ENCODE measurements around the gene ERMN.

Gene ERMN

DNA sequence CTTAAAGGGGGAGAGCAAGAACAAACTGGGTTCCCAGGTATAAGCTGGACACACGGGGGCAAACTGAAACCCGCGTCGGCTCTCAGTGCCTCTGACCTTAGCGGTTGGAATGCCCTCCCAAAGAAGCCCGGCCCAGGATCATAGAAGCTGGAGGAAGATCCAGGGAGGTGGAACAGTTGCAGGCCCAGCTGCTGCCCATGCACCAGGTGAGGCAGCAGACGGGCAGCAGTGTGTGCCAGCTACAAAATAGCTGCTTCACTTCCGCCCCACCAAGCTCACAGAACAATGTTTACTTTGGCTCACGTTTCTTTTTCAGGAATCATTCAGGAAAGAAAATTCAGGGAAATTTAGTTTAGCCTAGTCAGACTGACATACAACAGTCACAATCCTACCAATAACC lies 3.9 kb upstream of the ERMN start:
- DNase-seq (ENCODE audit: low read depth) = no peak

DNA sequence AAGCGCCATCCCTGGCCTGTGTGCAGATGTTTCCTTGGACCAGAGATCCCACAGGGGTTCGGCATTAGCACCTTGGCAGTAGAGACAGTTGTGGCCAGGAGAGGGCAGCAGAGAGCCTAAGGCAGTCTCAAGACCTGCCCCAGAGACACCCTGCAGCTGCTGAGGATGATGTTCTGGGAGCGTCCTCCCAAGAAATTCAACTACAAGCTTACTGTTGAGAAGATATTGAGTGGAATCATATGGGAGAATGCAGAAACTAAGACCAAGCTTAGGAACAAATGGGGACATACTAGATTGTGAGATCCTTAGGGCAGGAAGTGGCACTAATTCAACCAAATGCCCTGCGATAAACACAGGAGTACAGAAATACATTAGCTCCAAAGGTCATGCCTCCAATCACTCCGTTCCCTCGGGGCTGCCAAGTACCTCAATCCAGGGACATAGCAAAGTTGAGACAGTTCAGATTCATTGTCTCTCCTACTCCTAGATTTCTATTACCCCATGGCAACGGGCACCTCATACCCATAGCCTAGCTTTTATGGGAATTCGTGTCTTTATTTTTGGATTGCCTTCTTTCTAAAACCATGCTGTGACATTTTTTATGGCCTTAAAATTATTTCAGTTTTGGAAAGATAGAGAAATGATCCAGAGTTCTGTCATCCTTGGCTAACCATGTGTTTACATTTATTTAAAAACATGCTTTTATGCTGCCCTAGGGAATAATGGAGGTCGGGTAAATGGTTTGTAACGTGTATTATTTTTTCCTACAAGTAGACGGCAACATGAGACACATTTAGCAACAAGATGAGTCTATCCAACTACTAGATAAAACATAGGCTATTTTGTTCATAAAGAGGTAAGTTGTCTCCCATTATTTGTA lies 2.2 kb upstream of the ERMN start:
- DNase-seq (ENCODE audit: low read depth) = peak; percentile 83

DNA sequence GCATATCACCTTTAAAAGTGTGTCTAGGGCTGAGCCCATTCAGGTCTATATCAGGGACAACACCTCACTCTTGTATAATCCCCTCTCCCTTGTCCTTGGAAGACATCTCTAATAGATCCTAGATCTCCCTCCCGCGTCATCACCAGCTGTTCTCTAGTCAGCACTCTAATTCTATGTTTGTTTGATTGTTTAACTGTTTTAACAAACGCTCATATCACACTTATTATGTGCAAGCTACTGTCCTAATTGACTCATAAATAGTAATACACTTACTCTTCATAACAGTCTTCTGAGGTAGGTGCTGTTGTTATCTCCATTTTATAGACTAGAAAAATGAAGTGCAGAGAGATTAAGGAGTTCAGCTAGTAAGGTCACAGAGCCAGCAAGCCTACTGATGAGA lies 1.6 kb upstream of the ERMN start:
- no peak for DNase-seq (ENCODE audit: low read depth)

DNA sequence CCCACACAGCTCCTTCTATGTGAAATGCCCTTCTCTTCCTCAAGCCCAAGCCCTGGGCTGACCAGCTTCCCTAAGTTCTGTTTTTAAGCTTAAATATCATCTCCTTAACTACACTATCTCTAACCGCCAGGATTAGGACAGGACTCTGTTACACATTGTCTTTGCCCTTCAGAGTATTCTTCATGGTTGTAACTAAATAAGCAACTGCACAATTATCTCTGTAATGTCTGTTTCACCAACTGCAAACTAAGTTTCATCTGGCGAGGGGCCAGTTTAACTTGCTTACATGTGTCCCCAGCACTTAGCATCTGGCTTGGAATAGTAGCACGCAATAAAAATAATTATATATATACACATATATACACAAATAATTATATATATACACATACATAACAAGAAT lies 1.1 kb upstream of the ERMN start:
- DNase-seq (ENCODE audit: low read depth) = no peak

DNA sequence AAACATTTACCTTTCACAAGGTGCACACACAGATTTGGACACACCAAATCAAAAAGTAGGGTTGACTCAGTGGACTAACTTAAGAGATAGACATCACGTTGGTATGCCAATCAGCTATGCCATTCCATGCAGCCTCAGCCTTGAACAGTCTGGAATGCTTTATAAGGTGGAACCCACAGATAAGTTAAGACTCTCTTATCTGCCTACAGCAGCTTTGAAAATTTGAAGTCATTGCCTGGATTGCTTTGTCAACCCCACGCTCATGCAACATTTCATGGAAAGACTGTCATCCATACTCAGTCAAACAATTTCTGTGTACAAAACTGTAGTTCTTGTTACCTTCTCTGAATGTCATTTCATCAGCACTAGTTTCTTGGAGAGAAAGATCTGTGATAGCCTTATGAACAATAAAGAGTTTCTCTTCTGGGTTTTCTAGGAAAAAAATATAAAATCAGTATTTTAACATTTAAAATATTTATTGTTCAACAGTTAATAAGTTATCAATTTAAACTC lies 1.2 kb downstream of the ERMN start:
- DNase-seq (ENCODE audit: low read depth) = no peak

DNA sequence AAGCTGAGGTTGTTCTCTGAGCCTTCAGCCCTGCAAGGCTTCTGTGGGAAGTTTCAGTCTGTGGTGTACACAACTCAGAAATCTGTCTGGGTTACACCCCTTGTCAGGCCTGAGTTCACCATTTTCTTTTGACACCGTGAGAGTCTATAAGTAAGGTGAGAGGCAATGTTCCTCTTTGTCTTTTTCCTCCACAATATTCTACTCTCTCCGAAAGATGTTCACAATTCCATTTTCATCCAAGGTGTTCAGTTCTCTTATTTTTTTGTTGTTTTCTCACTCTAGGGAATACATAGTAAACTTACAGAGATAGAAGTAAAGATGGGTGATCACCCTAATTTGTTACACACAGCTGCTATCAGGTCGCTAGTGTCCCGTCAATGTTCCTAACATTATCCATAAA lies 3.2 kb downstream of the ERMN start:
- DNase-seq (ENCODE audit: low read depth) = no peak

DNA sequence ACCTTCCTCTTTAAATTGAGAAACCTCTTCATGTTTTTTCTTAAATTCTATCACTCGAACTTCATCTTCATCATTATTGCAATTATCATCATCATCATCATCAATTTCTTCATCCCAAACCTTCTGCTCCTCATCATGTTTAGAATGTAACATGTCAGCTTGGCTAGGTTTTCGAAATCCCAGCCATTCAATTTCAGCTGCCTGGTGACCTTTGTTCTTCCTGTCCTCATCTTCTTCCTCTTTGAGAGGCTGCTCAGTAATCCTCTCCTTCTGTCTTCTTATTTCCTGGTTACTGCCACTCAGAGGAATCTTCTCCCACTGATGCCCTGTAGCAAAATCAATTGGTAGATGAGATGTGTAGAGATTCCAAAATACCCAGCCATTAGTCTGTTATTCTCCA lies 4.2 kb downstream of the ERMN start:
- DNase-seq (ENCODE audit: low read depth) = no peak

DNA sequence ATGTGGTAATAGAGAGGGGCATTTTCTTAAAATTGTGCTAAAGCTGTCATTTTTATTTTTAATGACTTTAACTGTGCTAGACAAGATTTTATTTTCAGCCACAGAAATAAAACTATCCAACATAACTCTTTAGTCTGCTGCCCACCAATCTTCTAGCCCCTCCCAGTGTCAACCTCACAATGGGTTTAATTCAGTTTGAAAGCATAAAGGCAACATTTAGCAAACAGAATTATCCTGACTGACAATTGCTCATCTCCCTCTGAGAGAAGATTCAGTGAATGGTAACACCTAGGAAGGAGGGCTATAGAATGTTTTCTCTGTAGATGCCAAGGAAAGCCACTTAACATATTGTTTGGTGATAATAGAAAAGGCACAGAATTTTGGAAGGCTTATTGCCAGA lies 5.2 kb downstream of the ERMN start:
- DNase-seq (ENCODE audit: low read depth) = no peak

DNA sequence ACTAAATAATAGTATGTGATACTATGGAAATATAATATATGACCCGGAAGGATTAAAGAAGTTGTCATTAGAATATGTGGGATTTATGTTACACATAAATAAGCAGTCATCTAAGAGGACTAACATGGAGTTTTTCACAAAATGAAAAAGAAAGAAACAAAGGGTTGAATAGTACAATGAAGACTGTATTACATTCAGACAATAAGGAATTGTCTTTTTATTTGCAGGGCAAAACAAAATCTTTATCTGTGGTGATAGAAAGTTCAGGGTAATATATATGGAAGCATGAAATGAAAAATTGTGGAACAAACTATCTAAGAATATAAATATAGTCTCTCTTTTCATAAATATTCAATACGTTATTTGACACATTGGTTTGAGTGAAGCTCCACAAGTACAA lies 5.8 kb downstream of the ERMN start:
- DNase-seq (ENCODE audit: low read depth) = no peak

DNA sequence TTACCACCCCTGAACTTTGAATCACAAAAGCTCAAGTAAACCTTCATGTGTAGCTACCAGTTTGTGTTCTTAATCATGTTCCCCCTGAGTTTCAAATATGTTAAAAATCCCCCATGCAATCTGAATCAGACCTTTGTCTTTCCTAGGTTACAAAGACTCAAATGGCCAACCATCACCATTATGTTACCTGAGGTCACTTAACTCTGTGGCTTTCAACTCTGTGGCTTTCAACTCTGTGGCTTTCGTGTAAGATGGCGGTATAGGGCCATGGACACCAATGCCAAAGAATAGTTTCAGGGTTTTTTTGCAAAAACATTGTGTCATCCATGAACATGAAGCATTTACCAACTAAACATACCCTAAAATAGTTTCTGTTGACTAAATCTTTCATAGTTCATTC lies 6.7 kb downstream of the ERMN start:
- DNase-seq (ENCODE audit: low read depth) = no peak

DNA sequence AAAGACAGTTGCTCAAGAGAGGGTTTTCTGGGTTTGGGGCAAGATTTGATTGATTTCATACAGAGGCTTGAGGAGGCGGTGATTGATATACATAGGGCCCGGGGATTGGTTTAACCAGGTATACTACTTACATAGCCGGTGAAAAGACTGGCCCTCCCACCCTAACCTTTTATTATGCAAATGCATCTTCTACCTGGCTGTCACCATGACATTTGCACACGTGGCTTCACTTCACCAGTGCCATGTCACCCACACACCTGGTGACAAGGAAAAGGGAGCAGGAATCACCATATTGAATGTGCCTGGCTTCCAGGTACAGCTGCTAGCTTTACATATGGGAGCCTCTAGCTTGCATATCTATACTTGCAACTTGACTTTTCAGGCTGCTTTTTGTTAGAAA lies 9.7 kb downstream of the ERMN start:
- DNase-seq (ENCODE audit: low read depth) = no peak

DNA sequence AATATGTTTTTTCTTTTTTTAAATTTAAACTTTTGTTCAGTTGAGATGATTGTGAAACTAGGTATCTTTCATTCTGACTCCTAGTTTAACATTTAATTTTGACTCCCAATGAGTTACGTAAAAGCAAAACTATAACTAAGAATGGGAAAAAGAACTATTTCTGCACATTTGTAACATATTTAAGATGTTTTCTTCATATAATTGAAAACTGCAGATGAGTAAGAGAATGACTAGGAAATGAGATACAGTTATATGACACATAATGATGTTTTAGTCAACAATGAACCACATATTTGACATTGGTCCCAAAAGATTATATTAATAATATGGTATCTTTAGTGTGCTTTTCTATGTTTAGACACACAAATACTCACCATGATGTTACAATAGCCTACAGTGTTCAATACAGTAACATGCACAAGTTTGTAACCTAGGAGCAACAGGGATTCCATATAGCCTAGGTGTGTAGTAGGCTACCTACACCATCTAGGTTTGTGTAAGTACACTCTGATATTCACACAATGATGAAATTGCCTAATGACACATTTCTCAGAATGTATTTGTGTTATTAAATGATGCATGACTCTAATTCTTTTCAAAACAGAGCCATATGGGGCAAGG lies 12.6 kb downstream of the ERMN start:
- DNase-seq (ENCODE audit: low read depth) = no peak

DNA sequence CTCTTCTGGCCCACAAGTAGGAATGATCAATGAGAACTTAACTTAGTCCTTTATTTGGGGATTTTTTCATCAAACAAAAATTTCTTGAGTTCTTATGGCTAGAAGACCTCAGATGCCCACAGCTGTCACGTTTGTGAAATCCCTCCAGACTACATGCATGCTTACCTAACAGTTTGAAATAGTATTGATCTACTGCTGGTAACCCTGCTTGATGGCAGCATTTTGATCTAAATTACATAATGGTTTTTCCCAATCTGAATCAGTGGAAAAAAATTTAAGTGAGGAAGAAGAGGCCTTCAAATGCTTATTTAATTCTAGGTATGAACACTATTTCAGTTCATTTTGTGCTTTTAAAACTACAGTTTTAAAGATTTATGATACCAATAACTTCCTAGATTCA lies 13.9 kb downstream of the ERMN start:
- no peak for DNase-seq (ENCODE audit: low read depth)

DNA sequence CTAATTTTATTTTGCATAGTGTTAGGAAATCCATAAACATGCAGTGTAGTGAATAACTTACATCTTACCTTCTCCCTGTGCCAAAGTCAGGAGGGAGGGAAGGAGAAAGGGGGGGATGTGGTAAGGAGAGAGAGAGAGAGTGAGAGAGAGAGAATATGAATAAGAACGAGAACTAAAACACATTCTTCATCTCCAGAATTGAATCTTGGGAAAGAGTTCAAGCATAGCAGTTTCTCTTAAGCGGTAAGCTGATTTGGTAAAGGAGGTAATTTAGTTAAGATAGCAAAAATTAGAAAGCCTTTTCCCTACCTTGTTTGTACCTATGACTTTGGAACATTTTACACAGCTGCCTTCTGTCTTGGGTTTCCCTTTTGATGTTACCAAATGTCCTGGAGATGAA lies 15.7 kb downstream of the ERMN start:
- no peak for DNase-seq (ENCODE audit: low read depth)

DNA sequence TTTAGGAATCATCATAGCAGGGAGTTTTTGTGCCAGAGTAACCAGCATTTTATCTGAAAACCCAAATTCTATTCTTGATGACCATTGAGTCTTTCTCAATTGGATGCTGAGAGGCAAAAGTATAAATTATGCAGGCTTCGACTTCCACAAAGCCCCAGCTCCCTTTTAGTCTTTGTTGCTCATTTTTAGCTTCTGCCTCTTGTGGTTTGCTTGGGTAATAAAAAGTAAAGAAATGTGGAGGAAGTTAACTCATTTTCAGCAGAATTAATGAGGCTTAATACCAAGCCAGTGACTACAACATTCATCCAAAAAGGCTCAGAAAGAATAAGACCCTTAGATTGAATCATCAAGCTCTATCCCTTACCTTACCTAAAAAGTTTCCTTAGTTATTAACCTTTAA lies 18.6 kb downstream of the ERMN start:
- DNase-seq (ENCODE audit: low read depth) = no peak

DNA sequence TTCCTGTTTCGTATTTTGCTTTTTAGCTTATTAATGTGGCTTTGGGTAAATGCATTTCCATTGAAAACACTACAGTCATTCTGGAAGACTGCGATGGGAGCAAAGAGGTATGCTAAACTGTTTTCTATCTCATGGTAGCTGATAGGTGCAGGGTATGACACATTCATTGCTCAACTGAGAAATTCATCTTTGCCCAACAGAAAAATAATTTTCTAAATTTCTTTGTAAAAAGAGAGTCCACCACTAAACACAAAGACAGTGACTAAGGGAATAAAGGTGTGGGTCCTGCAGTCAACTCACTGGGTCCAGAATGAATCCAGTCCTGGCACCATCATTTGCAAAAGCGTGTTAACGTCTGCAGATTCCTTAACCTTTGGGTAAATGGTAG lies 19.9 kb downstream of the ERMN start:
- no peak for DNase-seq (ENCODE audit: low read depth)

DNA sequence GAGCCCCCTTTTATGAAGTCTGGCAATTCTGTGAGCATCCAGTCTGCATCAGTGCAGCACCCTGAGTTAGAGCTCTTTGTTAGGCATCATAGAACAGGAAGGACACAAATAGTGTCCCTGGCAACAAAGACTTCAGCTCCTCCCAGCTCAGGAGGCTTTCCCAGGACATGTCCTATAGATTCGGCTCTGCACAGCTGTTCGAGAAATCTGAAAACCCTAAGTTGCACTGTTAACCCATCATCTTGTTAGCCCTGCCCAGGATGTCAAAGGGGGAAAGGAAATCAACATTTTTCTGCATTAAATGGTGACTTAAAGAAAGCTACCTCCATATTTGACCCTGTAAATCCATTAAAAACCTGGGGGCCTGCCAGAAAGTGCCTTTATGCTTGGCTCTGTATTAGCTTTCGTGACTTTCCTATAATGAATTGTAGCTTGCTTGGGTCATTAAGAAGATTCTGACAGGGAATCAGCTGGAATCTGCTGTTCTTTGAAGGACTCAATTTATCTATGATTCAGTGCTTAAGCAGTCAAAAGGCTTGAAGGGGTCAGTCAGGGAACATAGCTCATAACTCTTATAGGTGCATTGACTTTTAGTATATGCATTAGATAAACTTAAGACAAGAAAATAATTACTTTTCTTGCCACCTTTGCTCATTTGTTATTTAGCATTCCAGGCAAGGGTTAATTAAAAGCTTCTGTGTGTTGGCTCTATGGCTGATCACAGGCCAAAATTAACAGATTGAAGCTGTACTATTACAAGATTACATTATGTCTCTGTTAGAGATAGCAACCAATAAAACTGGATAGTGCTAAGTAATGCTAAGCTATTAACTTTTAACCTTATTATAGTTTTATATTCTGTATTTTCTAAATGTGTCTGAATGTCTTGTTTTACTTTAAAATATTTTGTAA lies 20.6 kb downstream of the ERMN start:
- no peak for DNase-seq (ENCODE audit: low read depth)

DNA sequence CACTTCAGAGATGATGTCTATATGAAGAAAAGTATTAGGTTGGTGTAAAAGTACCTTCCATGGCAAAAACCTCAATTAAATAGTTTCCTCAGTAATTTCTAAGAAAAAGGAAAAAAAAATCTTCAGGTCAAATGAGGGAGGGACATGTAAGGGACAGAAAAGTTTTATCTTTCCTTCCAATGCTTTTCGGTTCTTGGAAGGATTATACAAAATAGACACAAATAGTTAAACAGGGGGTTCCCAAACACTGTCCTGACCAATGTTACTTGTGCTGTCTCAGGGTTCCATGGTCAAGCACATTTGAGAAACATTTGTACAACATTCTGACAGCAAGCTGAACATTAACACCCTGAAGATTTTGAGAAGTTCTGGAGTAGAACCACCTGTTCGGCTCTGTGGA lies 22.0 kb downstream of the ERMN start:
- DNase-seq (ENCODE audit: low read depth) = no peak

DNA sequence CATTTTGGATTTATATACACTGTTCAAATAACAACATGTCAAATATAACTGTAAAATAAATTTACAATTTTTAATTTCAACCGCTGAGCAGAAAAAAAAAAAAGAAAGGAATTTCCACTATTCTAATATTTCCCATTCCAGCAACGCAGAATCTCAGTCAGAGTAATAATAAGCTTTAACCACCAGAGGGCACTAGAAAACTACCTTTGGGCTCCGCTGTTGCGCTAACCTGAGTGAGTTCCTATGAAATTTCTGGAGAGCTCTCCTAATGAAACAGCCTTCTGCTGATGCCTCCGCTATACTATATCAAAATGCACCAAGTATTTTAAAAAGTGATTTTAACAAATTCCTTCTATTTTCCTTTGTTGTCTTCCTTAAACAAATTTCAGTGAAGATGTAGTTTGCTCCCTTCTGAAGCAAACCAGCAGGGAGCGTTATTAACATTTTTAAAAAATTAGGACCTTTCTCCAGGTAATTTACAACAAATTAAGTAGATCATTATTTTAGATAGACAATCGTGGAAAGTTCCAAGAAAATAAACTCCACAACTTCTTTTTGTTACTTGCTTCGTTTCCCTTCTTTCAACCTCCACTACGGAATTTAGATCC lies 23.0 kb downstream of the ERMN start:
- no peak for DNase-seq (ENCODE audit: low read depth)

DNA sequence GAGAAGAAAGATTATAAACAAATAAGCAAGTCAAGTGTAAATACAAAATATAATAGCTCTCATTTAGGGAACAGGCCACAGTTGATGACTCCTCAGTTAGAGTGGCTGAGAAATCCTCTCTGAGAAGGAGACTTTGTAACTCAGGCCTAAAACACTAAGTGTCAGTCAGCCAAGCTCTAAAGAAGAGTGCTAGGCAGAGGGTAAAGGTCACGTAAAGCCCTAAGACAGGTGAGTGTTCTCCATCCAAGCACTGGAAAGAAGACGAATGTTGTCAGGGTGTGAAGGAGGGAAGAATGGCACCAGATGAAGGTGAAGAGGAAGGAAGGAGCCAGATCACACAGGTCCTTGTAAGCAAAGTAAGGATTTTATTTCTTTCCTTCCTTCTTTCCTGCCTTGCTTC lies 24.3 kb downstream of the ERMN start:
- no peak for DNase-seq (ENCODE audit: low read depth)

DNA sequence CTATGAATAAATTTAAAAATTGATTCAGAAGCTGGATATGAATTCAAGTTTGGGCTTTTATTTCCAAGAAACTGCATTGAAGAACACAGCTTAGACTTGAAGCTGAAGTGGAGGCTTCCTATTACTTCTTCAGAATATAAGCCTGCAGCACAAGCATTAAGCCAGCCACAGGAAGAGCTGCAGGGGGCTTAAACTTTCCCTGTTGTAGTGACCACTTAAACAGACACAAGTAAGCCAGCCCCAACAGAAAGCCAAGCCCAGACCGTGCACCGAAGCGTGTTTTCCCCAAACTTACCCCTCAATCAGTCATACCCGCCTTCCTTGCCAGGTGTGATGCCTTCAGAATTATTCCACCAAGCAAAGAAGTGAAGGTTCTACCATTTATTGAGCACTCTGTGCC lies 28.7 kb downstream of the ERMN start:
- DNase-seq (ENCODE audit: low read depth) = no peak

DNA sequence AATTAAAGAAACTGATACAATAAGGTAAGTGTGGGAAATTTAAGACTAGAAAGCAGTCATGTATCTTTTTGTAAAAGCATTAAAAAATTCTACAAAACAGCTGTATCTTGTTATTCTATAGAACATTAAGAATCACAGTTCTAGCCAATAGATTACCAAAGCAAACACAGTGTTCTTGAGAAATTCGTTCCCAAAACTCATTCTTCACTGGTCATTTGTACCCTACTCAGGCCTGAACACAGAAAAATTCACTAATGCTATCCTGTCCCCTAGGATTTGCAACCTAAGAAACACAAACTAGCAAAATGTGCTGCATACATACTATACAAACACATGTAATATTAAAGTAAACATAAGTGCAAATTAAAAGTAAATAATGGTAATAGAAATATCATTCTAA lies 29.1 kb downstream of the ERMN start:
- DNase-seq (ENCODE audit: low read depth) = no peak
